Measurements from ENCODE around the gene C12orf43.

GRCh38 chr12:120984351-120984898, 31.9 kb downstream of the C12orf43 start:
- TF ChIP-seq EP300 (IDR thresholded peaks at IDR 0.05; ENCODE audit: low read depth) (no peak), CTCF (IDR thresholded peaks at IDR 0.05) (no peak)
